Stimulated activated CD4-positive, alpha-beta T cell treated with anti-CD3 and anti-CD28 coated beads, Interleukin-15, amount 100 ng/mL, for 48 hours (primary cell): ENCODE measurements around the gene FEM1A.

Experiments used
- DNase-seq, 2 donors: peaks; one replicate each; pipeline ENCODE4 v3.0.0-alpha.2; 2020; ENCODE audit warnings: low read depth in 2 of 2

Gene FEM1A

GRCh38 chr19:4847190-4847973 is 55.8 kb downstream of the FEM1A start:
- no peak for DNase-seq

GRCh38 chr19:4849019-4849418 is 57.5 kb downstream of the FEM1A start:
- no peak for DNase-seq
